H9 (cell line): ENCODE measurements around the gene CFAP161. TPM values are rescaled to one million over a fixed set of nuclear protein-coding genes. Genes with fewer than 3 reads are reported as not detected.

Source experiments
- DNase-seq: peaks from one replicate; pipeline ENCODE4 v3.0.0-alpha.2; 2017
- H2AFZ ChIP-seq: one replicate; pipeline ENCODE4 v1.6.1; 2013; ENCODE audit warnings: mild to moderate bottlenecking, low read length, control low read depth, moderate library complexity
- H2AK5ac ChIP-seq: 2 replicates; pipeline ENCODE4 v1.6.1; 2013; ENCODE audit warnings: low read length, control low read depth, mixed read lengths; ENCODE audit not compliant: insufficient read length
- H2BK120ac ChIP-seq: one replicate; pipeline ENCODE4 v1.6.1; 2013; ENCODE audit warnings: low read depth, mild to moderate bottlenecking, low read length, control low read depth, inconsistent platforms; ENCODE audit not compliant: poor library complexity, severe bottlenecking
- H2BK12ac ChIP-seq: 2 replicates; pipeline ENCODE4 v1.6.1; 2013; ENCODE audit warnings: low read length, control low read depth, mixed read lengths, low read depth; ENCODE audit not compliant: insufficient read length
- H2BK15ac ChIP-seq: 2 replicates; pipeline ENCODE4 v1.6.1; 2013; ENCODE audit warnings: low read depth, low read length, control low read depth
- H2BK20ac ChIP-seq: one replicate; pipeline ENCODE4 v1.6.1; 2013; ENCODE audit warnings: low read depth, mild to moderate bottlenecking, low read length, control low read depth, inconsistent platforms; ENCODE audit not compliant: poor library complexity, severe bottlenecking
- H2BK5ac ChIP-seq: 2 replicates; pipeline ENCODE4 v1.6.1; 2013; ENCODE audit warnings: low read length, control low read depth, mixed read lengths; ENCODE audit not compliant: insufficient read length
- H3K14ac ChIP-seq: 2 replicates; pipeline ENCODE4 v1.6.1; 2013; ENCODE audit warnings: low read length, control low read depth; ENCODE audit not compliant: insufficient read depth
- H3K18ac ChIP-seq: 2 replicates; pipeline ENCODE4 v1.6.1; 2013; ENCODE audit warnings: low read depth, mild to moderate bottlenecking, mixed read lengths, low read length, control low read depth; ENCODE audit not compliant: insufficient read length
- H3K23ac ChIP-seq: 2 replicates; pipeline ENCODE4 v1.6.1; 2013; ENCODE audit warnings: low read length, control low read depth, mixed read lengths, low read depth; ENCODE audit not compliant: insufficient read length
- H3K23me2 ChIP-seq: 2 replicates; pipeline ENCODE4 v1.6.1; 2013; ENCODE audit warnings: low read depth, mild to moderate bottlenecking, mixed read lengths, low read length, control low read depth; ENCODE audit not compliant: insufficient read length, poor library complexity, severe bottlenecking
- H3K27ac ChIP-seq: 2 replicates; pipeline ENCODE4 v1.5.1; 2013; ENCODE audit warnings: low read length, control low read depth, mixed read lengths, low read depth; ENCODE audit not compliant: insufficient read length
- H3K27me3 ChIP-seq: 2 replicates; pipeline ENCODE4 v1.6.1; 2013; ENCODE audit warnings: low read length, control low read depth, inconsistent platforms; ENCODE audit not compliant: insufficient read depth
- H3K4ac ChIP-seq: 2 replicates; pipeline ENCODE4 v1.6.1; 2013; ENCODE audit warnings: low read depth, mild to moderate bottlenecking, control low read depth, inconsistent platforms, low read length, moderate library complexity
- H3K4me1 ChIP-seq: 2 replicates; pipeline ENCODE4 v1.6.1; 2013; ENCODE audit warnings: low read length, control low read depth, inconsistent platforms; ENCODE audit not compliant: insufficient read depth
- H3K4me2 ChIP-seq: 2 replicates; pipeline ENCODE4 v1.6.1; 2013; ENCODE audit warnings: low read length, control low read depth, mixed read lengths; ENCODE audit not compliant: insufficient read length, insufficient read depth
- H3K56ac ChIP-seq: 2 replicates; pipeline ENCODE4 v1.6.1; 2013; ENCODE audit warnings: low read depth, mild to moderate bottlenecking, mixed read lengths, low read length, control low read depth; ENCODE audit not compliant: insufficient read length
- H3K79me1 ChIP-seq: 2 replicates; pipeline ENCODE4 v1.6.1; 2013; ENCODE audit warnings: low read depth, mild to moderate bottlenecking, moderate library complexity, low read length, control low read depth, inconsistent platforms; ENCODE audit not compliant: insufficient read depth, poor library complexity, severe bottlenecking
- H3K79me2 ChIP-seq: 2 replicates; pipeline ENCODE4 v1.6.1; 2013; ENCODE audit warnings: low read length, control low read depth, inconsistent platforms; ENCODE audit not compliant: insufficient read depth
- H3K9ac ChIP-seq: 2 replicates; pipeline ENCODE4 v1.6.1; 2013; ENCODE audit warnings: low read length, control low read depth, mixed read lengths; ENCODE audit not compliant: insufficient read length; ENCODE audit errors: extremely low read depth
- H3K9me3 ChIP-seq: one replicate; pipeline ENCODE4 v1.6.1; 2013; ENCODE audit warnings: low read depth, low read length, inconsistent platforms; ENCODE audit not compliant: control insufficient read depth
- H3T11ph ChIP-seq: one replicate; pipeline ENCODE4 v1.6.1; 2013; ENCODE audit warnings: mild to moderate bottlenecking, low read length, control low read depth, inconsistent platforms
- H4K20me1 ChIP-seq: one replicate; pipeline ENCODE4 v1.6.1; 2013; ENCODE audit not compliant: control insufficient read depth, insufficient read length, insufficient read depth
- H4K5ac ChIP-seq: 2 replicates; pipeline ENCODE4 v1.6.1; 2013; ENCODE audit warnings: low read depth, mild to moderate bottlenecking, mixed read lengths, low read length, control low read depth; ENCODE audit not compliant: insufficient read length
- H4K8ac ChIP-seq: replicated peaks from 2 replicates; pipeline ENCODE4 v1.6.1; 2013; ENCODE audit warnings: low read length, control low read depth, mixed read lengths, low read depth; ENCODE audit not compliant: insufficient read length
- H4K91ac ChIP-seq: 2 replicates; pipeline ENCODE4 v1.6.1; 2013; ENCODE audit warnings: low read depth, mild to moderate bottlenecking, moderate library complexity, mixed read lengths, low read length, control low read depth; ENCODE audit not compliant: insufficient read length
- H3K27ac Mint-ChIP-seq, 3 experiments: 2 replicates in 2 of 3; 3 replicates in 1 of 3; pipeline ENCODE4 v1.8.0; 2020 to 2021; ENCODE audit warnings: mixed read lengths in 3 of 3, mild to moderate bottlenecking in 1 of 3, moderate library complexity in 1 of 3
- H3K27me3 Mint-ChIP-seq: 2 replicates; pipeline ENCODE4 v1.8.0; 2021; ENCODE audit warnings: low read depth, mild to moderate bottlenecking, moderate library complexity, mixed read lengths
- H3K36me3 Mint-ChIP-seq, 3 experiments: 2 replicates in 2 of 3; 3 replicates in 1 of 3; pipeline ENCODE4 v1.8.0; 2020 to 2021; ENCODE audit warnings: low read depth in 3 of 3, mixed read lengths in 3 of 3; ENCODE audit not compliant: insufficient read depth in 1 of 3
- H3K4me1 Mint-ChIP-seq, 2 experiments: 2 replicates each; pipeline ENCODE4 v1.8.0; 2020; ENCODE audit warnings: mixed read lengths in 2 of 2
- H3K4me3 Mint-ChIP-seq, 2 experiments: 2 replicates in 1 of 2; 3 replicates in 1 of 2; pipeline ENCODE4 v1.8.0; 2020 to 2021; ENCODE audit warnings: mild to moderate bottlenecking in 2 of 2, mixed read lengths in 2 of 2, moderate library complexity in 1 of 2
- H3K9me3 Mint-ChIP-seq, 2 experiments: 2 replicates in 1 of 2; 3 replicates in 1 of 2; pipeline ENCODE4 v1.8.0; 2020; ENCODE audit warnings: mild to moderate bottlenecking in 2 of 2, mixed read lengths in 2 of 2, moderate library complexity in 1 of 2
- WGBS: extraction: QIAGEN DNeasy Blood & Tissue Kit; methylation state at CpG from one replicate; pipeline ENCODE4 v1.1.7; 2013; ENCODE audit warnings: missing lambda C conversion rate, low lambda C conversion rate, mixed read lengths; ENCODE audit not compliant: insufficient read length; ENCODE audit errors: extremely low coverage; 5-methylcytosine and 5-hydroxymethylcytosine counted together
- total RNA-seq: library from RNA; stranded (reverse); gene quantifications from 2 replicates; pipeline ENCODE4 v1.2.1, GENCODE V29; 2021
- TF ChIP-seq, protein P1 (sequence below): fragments of 200-600 bp; sonication (generic); conservative IDR thresholded peaks from 3 replicates; pipeline ENCODE4 v1.8.0; 2021; ENCODE audit warnings: antibody characterized with exemption, mild to moderate bottlenecking

The CFAP161 gene
- total RNA-seq, 1 experiment from 2014 or later = 0.24 TPM

DNA sequence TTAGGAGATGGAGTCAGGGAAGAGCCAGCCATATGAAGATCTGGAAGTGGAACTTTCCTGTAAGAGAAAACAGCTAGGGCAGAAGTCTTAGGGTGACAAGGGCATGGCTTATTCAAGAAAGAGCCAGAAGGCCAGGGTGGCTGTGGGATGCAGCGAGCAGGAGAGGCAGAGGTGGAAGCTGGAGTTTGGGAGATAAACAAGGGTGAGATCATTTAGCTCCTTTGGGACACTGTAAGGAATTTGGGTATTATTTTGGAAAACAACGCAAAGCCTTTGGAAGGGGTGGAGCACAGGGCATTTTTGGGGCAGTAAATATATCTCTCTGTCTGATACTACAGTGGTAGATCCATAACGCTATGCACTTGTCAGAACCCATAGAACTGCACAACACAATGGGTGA lies 57.6 kb downstream of the CFAP161 start:
- no peak overlapping the region for H2AFZ ChIP-seq
- H3K4ac ChIP-seq = no peak overlapping the region
- no peak for DNase-seq
- no peak overlapping the region for H3K27ac Mint-ChIP-seq
- no peak overlapping the region for H4K5ac ChIP-seq
- no peak overlapping the region for H2BK20ac ChIP-seq
- H2BK5ac ChIP-seq = no peak overlapping the region
- H3K4me1 ChIP-seq = no peaks in the 10 kb centered on the region
- no peak overlapping the region for H2AK5ac ChIP-seq
- H3K14ac ChIP-seq = no peak overlapping the region
- TF ChIP-seq, protein P1, sequence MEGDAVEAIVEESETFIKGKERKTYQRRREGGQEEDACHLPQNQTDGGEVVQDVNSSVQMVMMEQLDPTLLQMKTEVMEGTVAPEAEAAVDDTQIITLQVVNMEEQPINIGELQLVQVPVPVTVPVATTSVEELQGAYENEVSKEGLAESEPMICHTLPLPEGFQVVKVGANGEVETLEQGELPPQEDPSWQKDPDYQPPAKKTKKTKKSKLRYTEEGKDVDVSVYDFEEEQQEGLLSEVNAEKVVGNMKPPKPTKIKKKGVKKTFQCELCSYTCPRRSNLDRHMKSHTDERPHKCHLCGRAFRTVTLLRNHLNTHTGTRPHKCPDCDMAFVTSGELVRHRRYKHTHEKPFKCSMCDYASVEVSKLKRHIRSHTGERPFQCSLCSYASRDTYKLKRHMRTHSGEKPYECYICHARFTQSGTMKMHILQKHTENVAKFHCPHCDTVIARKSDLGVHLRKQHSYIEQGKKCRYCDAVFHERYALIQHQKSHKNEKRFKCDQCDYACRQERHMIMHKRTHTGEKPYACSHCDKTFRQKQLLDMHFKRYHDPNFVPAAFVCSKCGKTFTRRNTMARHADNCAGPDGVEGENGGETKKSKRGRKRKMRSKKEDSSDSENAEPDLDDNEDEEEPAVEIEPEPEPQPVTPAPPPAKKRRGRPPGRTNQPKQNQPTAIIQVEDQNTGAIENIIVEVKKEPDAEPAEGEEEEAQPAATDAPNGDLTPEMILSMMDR = no peak
- no peak overlapping the region for H2BK15ac ChIP-seq
- H3K23ac ChIP-seq = no peak overlapping the region
- no peaks in the 10 kb centered on the region for H4K20me1 ChIP-seq
- no peaks in the 10 kb centered on the region for H3K9me3 Mint-ChIP-seq
- no peak overlapping the region for H2BK120ac ChIP-seq
- no peak overlapping the region for H2BK12ac ChIP-seq
- H4K8ac ChIP-seq = no peak overlapping the region
- H3K23me2 ChIP-seq = no peaks in the 10 kb centered on the region
- H3T11ph ChIP-seq = no peak overlapping the region
- H3K4me2 ChIP-seq = no peak overlapping the region
- no peak overlapping the region for H3K27ac ChIP-seq
- H3K79me2 ChIP-seq = no peaks in the 10 kb centered on the region
- no CpG with 5 or more reads among the region's 3 CpGs for WGBS
- peaks cover 14% of the 10 kb centered on the region for H3K27me3 Mint-ChIP-seq
- no peak overlapping the region for H3K56ac ChIP-seq
- H3K18ac ChIP-seq = no peak overlapping the region
- no peaks in the 10 kb centered on the region for H3K36me3 Mint-ChIP-seq
- H3K9ac ChIP-seq = no peak overlapping the region
- H3K27me3 ChIP-seq = no peaks in the 10 kb centered on the region
- H3K9me3 ChIP-seq = no peaks in the 10 kb centered on the region
- peaks cover 2 to 10% of the 10 kb centered on the region in 2 experiments; a peak in 2 of 4 replicates for H3K4me1 Mint-ChIP-seq
- no peak overlapping the region for H3K4me3 Mint-ChIP-seq
- no peak overlapping the region for H4K91ac ChIP-seq
- no peaks in the 10 kb centered on the region for H3K79me1 ChIP-seq
